NCI-H187 (cell line): Measurements from ENCODE around the gene EFS.
"Not testable (repeated sequence)": the region's sequence is repeated elsewhere in the genome, so short reads cannot be mapped to it uniquely, and the experiment has no call there.

Experiments used
- DNase-seq, 2 experiments: peaks; one replicate each; lab custom pipeline; 2025; lab: John Stamatoyannopoulos, UW

EFS gene

DNA sequence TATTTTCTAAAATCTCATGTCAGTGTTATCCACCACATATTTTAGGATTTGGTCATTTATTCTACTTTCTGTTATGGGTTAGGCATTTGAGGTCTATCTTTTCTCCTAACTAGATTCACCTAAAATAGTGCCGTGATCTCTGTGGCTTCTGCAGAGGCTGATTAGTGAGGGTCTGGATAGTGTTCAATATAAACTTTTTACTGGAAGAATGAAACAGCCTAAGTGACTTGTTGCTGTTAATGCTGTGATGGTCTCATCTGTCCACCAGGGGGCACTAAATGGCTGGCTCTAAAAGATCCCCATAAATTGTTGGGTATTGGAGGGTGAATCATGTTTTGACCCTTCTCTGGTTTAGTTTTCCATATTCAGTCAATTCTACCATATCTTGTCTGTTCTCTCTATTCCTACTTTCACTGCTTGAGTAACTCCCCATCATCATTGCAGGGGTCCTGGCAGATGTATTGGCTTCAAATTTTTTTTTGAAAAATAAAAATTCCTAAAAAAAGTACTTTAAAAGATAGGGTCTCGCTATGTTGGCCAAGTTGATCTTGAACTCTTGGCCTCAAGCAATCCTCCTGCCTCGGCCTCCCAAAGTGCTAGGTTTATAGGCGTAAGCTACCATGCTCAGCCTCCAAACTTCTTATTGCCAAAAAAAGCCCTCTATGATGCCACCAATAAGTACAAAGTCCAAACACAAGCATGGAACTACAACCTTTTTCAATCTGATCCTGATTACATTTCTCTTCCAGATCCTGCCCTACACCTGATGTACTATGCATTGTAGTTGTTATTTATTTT is 36.8 kb downstream of the EFS start:
- peak; percentile 20 to 50 for DNase-seq

DNA sequence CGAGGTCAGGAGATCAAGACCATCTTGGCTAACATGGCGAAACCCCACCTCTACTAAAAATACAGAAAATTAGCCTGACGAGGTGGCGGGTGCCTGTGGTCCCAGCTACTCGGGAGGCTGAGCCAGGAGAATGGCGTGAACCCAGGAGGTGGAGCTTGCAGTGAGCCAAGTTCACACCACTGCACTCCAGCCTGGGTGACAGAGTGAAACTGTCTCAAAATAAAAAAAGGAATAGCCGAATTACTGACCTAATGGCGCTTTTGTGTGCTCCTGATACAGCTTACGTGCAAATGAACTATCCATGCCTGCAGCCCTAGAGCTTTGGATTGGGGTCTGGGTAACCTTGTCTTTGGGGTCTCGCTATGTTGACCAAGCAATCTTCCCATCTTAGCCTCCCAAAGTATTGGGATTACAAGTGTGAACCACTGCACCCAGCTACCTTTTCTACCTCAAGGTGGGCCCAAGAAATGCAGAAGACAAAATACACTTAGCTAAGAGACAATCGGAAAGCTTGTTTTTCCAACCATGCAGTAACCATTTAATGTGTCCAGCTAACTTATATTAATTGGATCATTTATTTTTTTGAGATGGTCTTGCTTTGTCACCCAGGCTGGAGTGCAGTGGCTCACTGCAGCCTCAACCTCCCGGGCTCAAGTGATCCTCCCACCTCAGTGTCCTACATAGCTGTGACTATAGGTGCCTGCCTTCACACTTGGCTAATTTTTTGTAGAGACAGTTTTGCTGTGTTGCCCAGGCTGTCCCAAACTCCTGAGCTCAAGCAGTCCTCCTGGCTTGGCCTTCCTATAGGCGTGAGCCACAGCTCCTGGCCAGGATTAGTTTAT is 38.3 kb downstream of the EFS start:
- DNase-seq = no peak

GRCh38 chr14:23325746-23326145 is 39.2 kb downstream of the EFS start:
- DNase-seq = not testable (repeated sequence)

DNA sequence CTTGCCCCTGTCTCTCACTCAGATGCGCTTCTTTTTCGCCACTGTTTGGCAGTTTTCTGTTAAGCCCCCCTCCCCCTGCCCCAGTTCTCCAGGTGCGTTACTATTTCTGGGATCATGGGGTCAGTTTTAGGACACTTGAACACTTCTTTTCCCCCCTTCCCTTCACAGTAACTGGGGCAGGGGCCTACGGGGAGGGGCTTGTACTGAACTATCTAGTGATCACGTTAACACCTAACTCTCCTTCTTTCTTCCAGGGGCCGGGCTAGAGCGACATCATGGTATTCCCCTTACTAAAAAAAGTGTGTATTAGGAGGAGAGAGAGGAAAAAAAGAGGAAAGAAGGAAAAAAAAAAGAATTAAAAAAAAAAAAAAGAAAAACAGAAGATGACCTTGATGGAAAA is 40.0 kb downstream of the EFS start:
- no peak for DNase-seq

GRCh38 chr14:23324455-23324846 is 40.5 kb downstream of the EFS start:
- DNase-seq = no peak

GRCh38 chr14:23323838-23324454 is 41.0 kb downstream of the EFS start:
- no peak for DNase-seq

GRCh38 chr14:23322568-23323517 is 42.1 kb downstream of the EFS start:
- no peak for DNase-seq

GRCh38 chr14:23321572-23322547 is 43.1 kb downstream of the EFS start:
- no peak for DNase-seq

DNA sequence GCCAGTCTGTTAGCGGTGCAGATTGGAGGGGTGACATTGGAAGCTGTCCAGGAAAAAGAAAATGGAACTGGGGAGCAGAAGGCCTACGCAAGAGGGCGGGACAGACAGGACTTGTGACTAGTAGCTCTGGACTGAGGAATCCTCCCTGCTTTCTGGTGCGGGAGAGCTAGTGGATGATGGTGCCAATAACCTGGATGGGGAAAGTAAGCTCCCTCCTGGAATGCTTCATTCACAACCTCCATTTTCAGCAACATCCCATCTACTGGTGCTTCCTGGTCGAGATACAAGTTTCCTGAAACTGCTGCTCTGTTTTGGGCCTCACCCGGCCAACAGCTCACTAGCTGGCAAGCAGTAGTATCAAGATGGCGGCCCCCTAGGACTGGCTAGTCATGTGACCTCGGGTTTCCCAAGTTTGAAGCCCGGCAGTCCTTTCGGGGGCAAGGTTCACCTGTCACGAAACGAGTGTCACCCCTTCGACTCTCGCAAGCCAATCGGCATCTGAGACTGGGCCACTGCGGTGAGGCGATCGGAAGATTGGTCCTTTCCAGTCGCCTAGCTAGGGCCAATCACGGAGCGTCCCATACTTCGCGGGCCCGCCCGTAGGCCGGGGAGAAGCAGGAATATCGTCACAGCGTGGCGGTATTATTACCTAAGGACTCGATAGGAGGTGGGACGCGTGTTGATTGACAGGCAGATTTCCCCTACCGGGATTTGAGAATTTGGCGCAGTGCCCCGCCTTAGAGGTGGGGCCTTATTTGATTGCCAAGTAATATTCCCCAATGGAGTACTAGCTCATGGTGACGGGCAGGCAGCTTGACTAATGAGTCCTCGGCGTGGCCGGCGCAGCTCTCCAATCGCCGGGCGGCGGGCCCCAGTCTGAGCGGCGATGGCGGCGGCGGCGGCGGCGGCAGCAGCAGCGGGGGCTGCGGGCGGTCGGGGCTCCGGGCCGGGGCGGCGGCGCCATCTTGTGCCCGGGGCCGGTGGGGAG is 44.1 kb downstream of the EFS start, which contains the start of gene PABPN1:
Gene PABPN1, plus strand, starts transcription at position 874 of the 988 bp plus-strand sequence. Its CDS starts 13 bp downstream, at position 887.
- peak; percentile 99 for DNase-seq

GRCh38 chr14:23319746-23320583 is 45.0 kb downstream of the EFS start:
- DNase-seq = no peak

- no peak for DNase-seq
Observed at GRCh38 chr14:23316300-23316699, 48.7 kb downstream of the EFS start.

- no peak for DNase-seq
Observed at GRCh38 chr14:23310546-23310945, 54.4 kb downstream of the EFS start.

DNA sequence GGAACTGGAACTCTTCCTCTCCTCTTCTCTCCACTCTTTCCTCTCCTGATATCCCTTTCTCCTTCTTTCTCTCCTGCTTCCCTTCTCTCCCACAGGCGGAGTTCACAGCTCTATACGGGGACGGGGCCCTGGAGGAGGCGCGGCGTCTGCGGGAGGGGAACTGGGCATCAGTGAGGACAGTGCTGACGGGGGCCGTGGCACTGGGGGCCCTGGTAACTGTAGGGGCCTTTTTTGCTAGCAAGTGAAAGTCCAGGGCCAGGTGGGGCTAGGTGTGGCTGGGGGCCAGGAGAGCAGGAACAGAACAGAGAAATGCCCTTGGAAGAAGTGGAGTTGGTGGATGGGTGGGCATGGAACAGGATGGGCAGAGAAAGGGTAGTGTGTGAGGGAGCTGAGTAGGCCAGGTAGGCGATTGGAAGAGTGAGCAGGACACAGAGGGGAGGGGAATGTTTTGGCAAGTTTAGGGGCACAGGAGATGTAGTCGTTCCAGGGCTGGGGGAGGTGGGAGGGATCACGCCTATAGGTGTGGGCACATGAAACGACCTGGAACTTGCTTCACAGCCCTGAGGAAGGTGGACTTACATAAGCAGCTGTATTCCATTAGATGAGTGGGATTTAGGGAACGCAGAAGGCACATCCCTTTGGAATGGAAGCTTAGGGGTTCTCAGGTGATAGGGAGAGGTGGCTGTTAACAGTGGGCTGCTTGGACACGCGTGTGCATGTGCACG is 56.1 kb downstream of the EFS start:
- no peak for DNase-seq

DNA sequence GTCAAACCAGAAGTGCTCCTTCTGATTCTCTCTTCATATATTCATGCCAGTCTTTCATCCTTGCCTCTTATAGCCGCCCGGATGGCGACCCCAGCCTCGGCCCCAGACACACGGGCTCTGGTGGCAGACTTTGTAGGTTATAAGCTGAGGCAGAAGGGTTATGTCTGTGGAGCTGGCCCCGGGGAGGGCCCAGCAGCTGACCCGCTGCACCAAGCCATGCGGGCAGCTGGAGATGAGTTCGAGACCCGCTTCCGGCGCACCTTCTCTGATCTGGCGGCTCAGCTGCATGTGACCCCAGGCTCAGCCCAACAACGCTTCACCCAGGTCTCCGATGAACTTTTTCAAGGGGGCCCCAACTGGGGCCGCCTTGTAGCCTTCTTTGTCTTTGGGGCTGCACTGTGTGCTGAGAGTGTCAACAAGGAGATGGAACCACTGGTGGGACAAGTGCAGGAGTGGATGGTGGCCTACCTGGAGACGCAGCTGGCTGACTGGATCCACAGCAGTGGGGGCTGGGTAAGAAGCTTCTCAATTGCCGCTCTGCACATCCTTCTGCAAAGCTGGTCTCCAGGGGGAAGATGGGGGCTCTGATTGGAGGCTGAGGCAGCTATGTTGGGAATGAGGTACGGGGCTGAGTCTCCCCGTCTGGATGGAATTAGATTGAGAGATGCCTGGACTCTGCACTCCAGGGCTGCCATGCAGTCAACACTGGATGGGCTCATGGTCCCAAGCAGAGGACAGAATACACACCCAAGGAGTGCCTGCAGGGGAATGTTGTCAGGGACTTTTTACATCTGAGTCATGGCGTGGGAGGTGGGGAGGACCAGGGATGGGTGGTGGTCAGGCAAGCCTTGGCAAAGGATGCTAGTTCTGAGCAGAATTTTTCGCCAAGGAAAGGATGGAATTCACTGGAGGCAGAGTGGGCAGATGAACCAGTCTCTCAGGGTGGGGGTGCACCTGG is 57.0 kb downstream of the EFS start:
- no peak for DNase-seq

DNA sequence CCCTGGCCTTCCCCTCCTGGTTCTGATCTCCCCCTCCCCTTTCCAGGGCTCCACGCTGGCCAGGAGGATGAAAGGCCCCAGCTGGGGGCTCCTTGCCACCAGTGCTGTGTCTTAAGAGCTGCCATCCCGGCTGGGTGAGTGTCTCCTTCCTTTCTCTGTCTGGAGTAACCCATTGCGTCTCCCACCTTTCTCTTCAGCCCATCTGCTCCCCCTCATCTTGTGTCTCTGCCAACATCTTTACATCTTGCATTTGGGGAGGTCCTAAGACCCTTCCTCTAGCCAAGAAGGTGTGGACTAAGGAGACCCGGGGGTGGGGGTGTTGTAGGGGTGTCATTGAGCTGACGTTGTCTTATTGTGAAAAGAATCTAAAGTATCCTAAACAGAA is 57.8 kb downstream of the EFS start:
- no peak for DNase-seq
